22Rv1 (cell line): ENCODE measurements around the gene MEGF11.

Experiments used
- CTCF ChIP-seq: fragments of 450-650 bp; IDR thresholded peaks from 2 replicates; pipeline ENCODE4 v1.5.1; 2017; ENCODE audit warnings: mild to moderate bottlenecking
- ZFX ChIP-seq: fragments of 450-650 bp; IDR thresholded peaks from 2 replicates; pipeline ENCODE4 v1.6.1; 2017; ENCODE audit warnings: antibody characterized with exemption, borderline replicate concordance

- no peak for TF ChIP-seq CTCF
- no peak for TF ChIP-seq ZFX
These were observed 290.2 kb downstream of the MEGF11 start for GRCh38 chr15:65963358-65963757.
